DMS 273 (cell line): Measurements from ENCODE around the gene NEUROD1.
A peak's percentile ranks its signal among the peaks of the same experiment; 100 is the strongest.
"Not testable (repeated sequence)": the region's sequence is repeated elsewhere in the genome, so short reads cannot be mapped to it uniquely, and the experiment has no call there.

Source experiments
- DNase-seq: peaks from one replicate; lab custom pipeline; 2025; ENCODE audit not compliant: unreplicated experiment; lab: John Stamatoyannopoulos, UW

The NEUROD1 gene

GRCh38 chr2:181680055-181680936 is at the start of gene NEUROD1:
NEUROD1 (minus strand) TSS chr2:181680517; CDS start chr2:181678860, 1,657 bp downstream.
- DNase-seq = peak; percentile 100

- no peak for DNase-seq
Measured at GRCh38 chr2:181725476-181725875, 45.2 kb upstream of the NEUROD1 start.

GRCh38 chr2:181724662-181725061 is 44.3 kb upstream of the NEUROD1 start:
- DNase-seq = no peak

GRCh38 chr2:181723731-181724130 is 43.4 kb upstream of the NEUROD1 start:
- no peak for DNase-seq

GRCh38 chr2:181715033-181715630 is 34.8 kb upstream of the NEUROD1 start:
- DNase-seq = peak; percentile 93

GRCh38 chr2:181711051-181711450 is 30.7 kb upstream of the NEUROD1 start:
- not testable (repeated sequence) for DNase-seq

- not testable (repeated sequence) for DNase-seq
Measured at GRCh38 chr2:181702519-181702918, 22.2 kb upstream of the NEUROD1 start.

GRCh38 chr2:181698223-181698622 is 17.9 kb upstream of the NEUROD1 start:
- DNase-seq = no peak

- DNase-seq = no peak
Measured at GRCh38 chr2:181697571-181697970, 17.3 kb upstream of the NEUROD1 start.

- DNase-seq = no peak
Measured at GRCh38 chr2:181697126-181697525, 16.8 kb upstream of the NEUROD1 start.

GRCh38 chr2:181694271-181694670 is 14.0 kb upstream of the NEUROD1 start:
- no peak for DNase-seq

GRCh38 chr2:181690860-181691259 is 10.5 kb upstream of the NEUROD1 start:
- DNase-seq = no peak

GRCh38 chr2:181686576-181687185 is 6.4 kb upstream of the NEUROD1 start:
- no peak for DNase-seq

GRCh38 chr2:181685150-181685688 is 4.9 kb upstream of the NEUROD1 start:
- DNase-seq = no peak

- no peak for DNase-seq
Measured at GRCh38 chr2:181684454-181685149, 4.3 kb upstream of the NEUROD1 start.

GRCh38 chr2:181683518-181684453 is 3.5 kb upstream of the NEUROD1 start:
- peak; percentile 76 for DNase-seq

- no peak for DNase-seq
Measured at GRCh38 chr2:181682795-181683517, 2.6 kb upstream of the NEUROD1 start.

- DNase-seq = no peak
Measured at GRCh38 chr2:181682026-181682789, 1.9 kb upstream of the NEUROD1 start.
